ENCODE measurements around the gene WT1. TPM values are rescaled to one million over a fixed set of nuclear protein-coding genes. Genes with fewer than 3 reads are reported as not detected.

WT1 gene
- total and polyA plus RNA-seq, 2 donors from 2014 or later = 0.66 to 15.0 TPM

GRCh38 chr11:32436751-32437494 lies 1.6 kb upstream of the WT1 start:
- no peak for TF ChIP-seq CTCF (IDR thresholded peaks at IDR 0.05; ENCODE audit: borderline replicate concordance, extremely low read depth, insufficient read depth)
- peak overlapping the region in 2 of 3 donors; percentile 54 to 88 for H3K4me3 ChIP-seq (ENCODE audit: low read length in 3 of 3)
- peak overlapping the region in 1 of 3 donors; percentile 88 for H3K9ac ChIP-seq (ENCODE audit: low read length in 3 of 3)
- FAIRE-seq (no peak), DNase-seq (peak in 3 of 5 donors; percentile 38 to 57 (median 52))
- H3K4me1 ChIP-seq (ENCODE audit: control insufficient read depth in 2 of 3, insufficient read depth in 2 of 3, low read depth in 1 of 3, low read length in 3 of 3) = peaks cover 0 to 6% (median 0%) of the 10 kb centered on the region in 3 donors
- H3K36me3 ChIP-seq (ENCODE audit: control insufficient read depth in 2 of 3, insufficient read depth in 3 of 3, low read length in 3 of 3) = no peaks in the 10 kb centered on the region
- intact Hi-C loops (cut with DNase I) = no loop called here
- H3K27me3 ChIP-seq (ENCODE audit: control insufficient read depth, insufficient read depth, low read length) = peaks cover 12% of the 10 kb centered on the region
- H3K27ac ChIP-seq (ENCODE audit: low read depth in 2 of 2, low read length in 2 of 2) = peak overlapping the region in 1 of 2 donors; percentile 63
- H3K9me3 ChIP-seq (ENCODE audit: control insufficient read depth in 2 of 3, insufficient read depth in 1 of 3, low read length in 3 of 3) = no peaks in the 10 kb centered on the region

GRCh38 chr11:32435942-32436750 lies 807 bp upstream of the WT1 start:
- no peak for FAIRE-seq
- no peak for TF ChIP-seq CTCF (IDR thresholded peaks at IDR 0.05; ENCODE audit: borderline replicate concordance, extremely low read depth, insufficient read depth)
- intact Hi-C loops (cut with DNase I) = no loop called here
- no peaks in the 10 kb centered on the region for H3K36me3 ChIP-seq (ENCODE audit: control insufficient read depth in 2 of 3, insufficient read depth in 3 of 3, low read length in 3 of 3)
- peak overlapping the region; percentile 28 to 63 for H3K27ac ChIP-seq (ENCODE audit: low read depth in 2 of 2, low read length in 2 of 2)
- peaks cover 12% of the 10 kb centered on the region for H3K27me3 ChIP-seq (ENCODE audit: control insufficient read depth, insufficient read depth, low read length)
- peak in 3 of 5 donors; percentile 50 to 63 (median 54) for DNase-seq
- H3K9me3 ChIP-seq (ENCODE audit: control insufficient read depth in 2 of 3, insufficient read depth in 1 of 3, low read length in 3 of 3) = no peaks in the 10 kb centered on the region
- H3K4me1 ChIP-seq (ENCODE audit: control insufficient read depth in 2 of 3, insufficient read depth in 2 of 3, low read depth in 1 of 3, low read length in 3 of 3) = peaks cover 0 to 6% (median 0%) of the 10 kb centered on the region in 3 donors
- peak overlapping the region in 2 of 3 donors; percentile 3 to 88 for H3K9ac ChIP-seq (ENCODE audit: low read length in 3 of 3)
- H3K4me3 ChIP-seq (ENCODE audit: low read length in 3 of 3) = peak overlapping the region; percentile 37 to 88 (median 54)

- Histone ChIP-seq H3K27me3 (ENCODE audit: control insufficient read depth, insufficient read depth, low read length) (peaks cover 12% of the 10 kb centered on the region), H3K9me3 (ENCODE audit: control insufficient read depth in 2 of 3, insufficient read depth in 1 of 3, low read length in 3 of 3) (no peaks in the 10 kb centered on the region), H3K4me1 (ENCODE audit: control insufficient read depth in 2 of 3, insufficient read depth in 2 of 3, low read depth in 1 of 3, low read length in 3 of 3) (peaks cover 0 to 6% (median 0%) of the 10 kb centered on the region in 3 donors), H3K9ac (ENCODE audit: low read length in 3 of 3) (no peak overlapping the region), H3K27ac (ENCODE audit: low read depth in 2 of 2, low read length in 2 of 2) (peak overlapping the region in 1 of 2 donors; percentile 51), H3K4me3 (ENCODE audit: low read length in 3 of 3) (no peak overlapping the region), H3K36me3 (ENCODE audit: control insufficient read depth in 2 of 3, insufficient read depth in 3 of 3, low read length in 3 of 3) (no peaks in the 10 kb centered on the region)
- FAIRE-seq (no peak), DNase-seq (no peak)
- intact Hi-C loops (cut with DNase I) = no loop called here
- TF ChIP-seq CTCF (IDR thresholded peaks at IDR 0.05; ENCODE audit: borderline replicate concordance, extremely low read depth, insufficient read depth) = no peak
These were observed 223 bp downstream of the WT1 start for GRCh38 chr11:32435152-32435480.
